GM21529 (cell line): ENCODE measurements around the gene RAB27A.
"Not testable (repeated sequence)": the region's sequence is repeated elsewhere in the genome, so short reads cannot be mapped to it uniquely, and the experiment has no call there.

Experiments
- ATAC-seq: cut with Tn5 transposase; IDR thresholded peaks from one replicate; pipeline ENCODE4 v1.9.1; 2021; ENCODE audit not compliant: unreplicated experiment

The RAB27A gene

DNA sequence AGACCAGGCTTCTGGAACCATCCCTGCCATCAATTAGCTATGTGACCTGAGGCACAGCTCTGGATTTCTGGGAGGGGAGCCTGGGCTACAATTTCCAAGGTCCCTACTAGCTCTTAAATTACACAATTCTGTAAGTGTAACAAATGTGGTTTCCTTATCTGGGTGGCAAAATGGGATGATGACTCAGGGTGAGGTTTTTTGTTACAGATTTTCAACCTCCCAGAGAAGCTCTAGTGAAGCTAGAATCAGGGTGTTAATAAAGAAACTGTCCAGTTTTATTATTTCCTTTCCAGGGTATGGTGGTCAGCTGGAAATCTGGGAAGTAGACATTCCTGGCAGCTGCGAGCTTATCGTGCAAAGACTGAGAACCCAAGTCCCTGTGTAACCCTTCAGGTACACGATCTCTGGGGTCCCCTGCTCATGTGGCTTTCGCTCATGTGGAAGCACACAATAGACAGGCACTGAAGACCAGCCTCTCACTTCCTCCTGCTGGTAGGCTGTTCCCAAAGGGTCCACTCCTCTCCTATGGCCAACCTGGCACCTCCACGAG, 7.3 kb downstream of the RAB27A start:
- no peak for ATAC-seq

DNA sequence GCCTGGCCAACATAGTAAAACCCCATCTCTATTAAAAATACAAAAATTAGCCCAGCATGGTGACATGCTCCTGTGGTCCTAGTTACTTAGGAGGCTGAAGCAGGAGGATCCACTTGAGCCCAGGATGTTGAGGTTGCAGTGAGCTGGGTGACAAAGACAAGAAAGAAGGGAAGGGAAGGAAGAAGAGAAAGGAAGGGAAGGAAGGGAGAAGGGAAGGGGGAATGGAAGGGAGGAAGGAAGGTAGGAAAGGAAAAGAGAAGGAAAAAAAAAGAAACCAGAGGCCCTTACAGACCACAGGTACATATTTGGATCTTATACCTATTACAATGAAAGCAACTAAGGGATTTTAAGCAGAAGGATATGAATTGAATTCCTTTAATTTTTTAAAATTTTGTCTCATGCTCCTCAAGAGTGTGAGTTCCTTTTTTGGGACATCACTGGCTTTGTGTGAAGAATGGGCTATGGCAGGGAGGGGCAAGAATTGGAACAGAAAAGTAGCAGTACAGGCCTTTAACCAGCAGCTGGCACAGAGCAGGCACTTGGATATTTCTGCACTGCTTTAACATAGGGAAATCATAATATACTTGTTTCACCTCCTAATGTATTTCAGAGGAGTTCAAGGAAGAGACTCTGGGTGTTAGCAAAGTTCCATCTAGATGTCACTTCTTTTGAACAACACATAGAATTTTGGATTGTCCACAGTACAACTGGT, 7.9 kb downstream of the RAB27A start:
- no peak for ATAC-seq

DNA sequence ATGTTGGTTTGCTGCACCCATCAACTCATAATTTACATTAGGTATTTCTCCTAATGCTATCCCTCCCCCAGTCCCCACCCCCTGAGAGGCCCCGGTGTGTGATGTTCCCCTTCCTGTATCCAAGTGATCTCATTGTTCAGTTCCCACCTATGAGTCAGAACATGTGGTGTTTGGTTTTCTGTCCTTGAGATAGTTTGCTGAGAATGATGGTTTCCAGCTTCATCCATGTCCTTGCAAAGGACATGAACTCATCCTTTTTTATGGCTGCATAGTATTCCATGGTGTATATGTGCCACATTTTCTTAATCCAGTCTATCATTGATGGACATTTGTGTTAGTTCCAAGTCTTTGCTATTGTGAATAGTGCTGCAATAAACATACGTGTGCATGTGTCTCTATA, 9.0 kb downstream of the RAB27A start:
- not testable (repeated sequence) for ATAC-seq

DNA sequence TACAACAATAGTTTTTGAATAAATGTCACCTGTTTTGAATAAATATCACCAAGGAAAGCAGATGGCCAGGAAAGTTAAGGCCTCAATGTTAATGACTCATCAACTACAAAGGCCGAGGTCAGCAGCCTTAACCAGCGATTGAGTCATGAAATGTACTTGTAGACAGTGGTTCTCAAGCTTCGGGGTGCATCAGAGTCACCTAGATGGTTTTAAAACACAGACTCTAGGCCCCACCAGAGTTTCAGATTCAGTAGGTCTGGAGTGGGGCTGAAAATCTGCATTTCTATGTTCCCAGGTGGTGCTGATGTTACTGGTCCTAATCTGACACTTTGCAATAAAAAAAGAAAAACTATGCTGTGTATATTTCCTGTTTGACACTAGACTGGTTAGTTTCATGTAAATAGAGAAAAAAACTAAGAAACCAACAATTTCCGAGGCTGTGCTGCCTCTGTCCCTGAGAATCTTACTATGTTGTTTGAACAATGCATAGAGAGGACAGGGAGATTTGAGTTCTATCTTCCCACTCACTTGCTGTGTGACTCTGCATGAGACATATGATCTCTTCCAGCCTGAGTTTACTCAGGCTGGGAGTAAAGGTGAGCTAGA, 9.8 kb downstream of the RAB27A start:
- ATAC-seq = peak; percentile 88

DNA sequence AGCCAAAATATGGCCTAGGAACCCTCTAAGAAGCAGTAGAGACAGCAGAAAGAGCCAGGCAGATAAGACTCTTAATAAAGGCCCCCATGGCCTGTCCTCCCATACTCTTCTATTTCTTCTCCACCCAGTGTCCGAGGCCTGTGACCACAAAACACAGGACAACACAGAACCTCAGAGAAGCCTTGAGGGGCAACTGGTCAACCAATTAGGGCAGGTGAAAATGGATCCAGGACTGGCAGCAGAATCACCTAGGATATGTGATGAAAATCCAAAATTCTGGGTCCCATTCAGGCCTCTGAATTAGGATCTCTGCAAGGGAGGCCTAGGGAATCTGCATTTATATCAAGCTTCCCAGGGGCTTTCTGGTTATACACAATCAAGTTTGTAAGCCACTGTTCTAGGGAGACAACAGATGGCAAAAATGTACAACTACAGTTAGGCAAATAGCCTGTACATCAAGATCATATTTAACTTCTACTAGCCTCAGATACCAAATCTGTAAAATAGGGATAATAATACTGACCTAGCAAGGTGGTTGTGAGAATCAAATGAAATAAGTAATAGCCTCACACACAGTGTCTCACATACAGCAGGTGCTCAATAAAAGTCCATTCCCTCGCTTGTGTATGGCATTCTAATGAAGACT, 10.4 kb downstream of the RAB27A start:
- no peak for ATAC-seq

DNA sequence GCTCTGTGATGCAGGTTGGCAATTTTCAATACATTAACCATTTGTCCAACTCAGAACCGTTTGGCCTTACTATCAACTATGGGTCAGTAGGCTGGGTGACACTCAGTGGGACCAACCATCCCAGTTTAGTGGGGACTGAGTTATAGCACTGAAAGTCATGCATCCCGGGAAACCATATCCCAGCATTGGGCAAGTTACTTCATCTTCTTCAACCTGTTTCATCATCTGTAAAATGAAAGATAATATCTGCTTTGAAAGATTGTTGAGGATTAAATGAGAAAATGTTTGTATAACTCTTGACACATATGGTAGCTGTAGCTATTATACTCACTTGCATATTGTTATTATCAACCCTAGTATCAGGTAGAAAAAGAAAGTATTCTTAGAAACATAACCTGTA, 11.9 kb downstream of the RAB27A start:
- no peak for ATAC-seq

DNA sequence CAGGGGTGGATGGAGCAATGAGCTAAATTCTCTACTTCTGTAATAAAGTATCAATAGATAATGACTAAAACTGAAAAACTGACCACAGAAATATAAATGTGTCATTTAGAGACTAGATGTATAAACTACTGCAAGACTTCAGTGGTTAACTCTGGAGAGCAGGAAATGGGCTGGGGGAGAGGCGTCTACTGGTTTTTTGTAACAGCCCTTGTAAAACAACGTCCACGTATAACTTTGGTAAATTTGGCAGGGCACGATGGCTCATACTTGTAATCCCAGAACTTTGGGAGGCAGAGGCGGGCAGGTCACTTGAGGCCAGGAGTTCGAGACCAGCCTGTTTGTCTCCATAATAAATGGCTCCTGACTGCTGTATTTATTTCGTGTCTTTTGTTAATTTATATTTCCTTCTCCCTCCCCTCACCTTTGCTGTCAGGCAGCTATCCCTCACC, 12.5 kb downstream of the RAB27A start:
- peak; percentile 50 for ATAC-seq

DNA sequence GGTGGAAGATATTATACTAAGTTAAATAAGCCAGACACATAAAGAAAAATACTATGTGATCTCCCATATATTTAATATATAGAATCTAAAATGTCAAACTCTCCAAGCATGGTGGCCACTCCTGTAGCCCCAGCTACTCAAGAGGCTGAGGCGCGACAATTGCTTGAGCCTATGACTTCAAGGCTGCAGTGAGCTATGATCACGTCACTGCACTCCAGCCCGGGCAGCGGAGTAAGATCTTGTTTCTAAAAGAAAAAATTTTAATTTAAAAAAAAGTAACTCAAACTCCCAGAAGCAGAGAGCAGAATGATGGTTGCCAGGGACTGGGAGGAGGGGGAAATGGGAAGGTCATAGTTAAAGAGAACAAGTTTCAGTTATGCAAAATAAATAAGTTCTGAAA, 13.3 kb downstream of the RAB27A start:
- no peak for ATAC-seq

DNA sequence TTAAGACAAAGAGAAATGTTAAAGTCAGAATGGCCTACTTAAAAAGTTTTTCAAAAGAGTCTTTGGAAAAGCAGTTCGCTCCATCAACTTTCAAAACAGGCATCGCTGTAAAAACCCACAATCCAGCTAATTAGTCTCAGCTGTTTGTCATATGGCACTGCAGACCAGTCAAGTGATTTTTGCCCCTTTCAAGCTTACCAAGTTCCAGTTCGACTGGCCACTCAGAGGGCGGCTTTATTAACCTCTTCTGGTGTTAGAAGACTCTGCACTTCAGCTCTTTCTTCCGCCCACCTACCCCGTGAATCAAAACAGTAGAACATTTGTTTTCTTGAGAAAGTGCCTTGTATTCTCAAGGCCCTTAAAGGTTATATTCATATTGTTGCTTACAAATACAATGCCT, 19.3 kb downstream of the RAB27A start:
- no peak for ATAC-seq

DNA sequence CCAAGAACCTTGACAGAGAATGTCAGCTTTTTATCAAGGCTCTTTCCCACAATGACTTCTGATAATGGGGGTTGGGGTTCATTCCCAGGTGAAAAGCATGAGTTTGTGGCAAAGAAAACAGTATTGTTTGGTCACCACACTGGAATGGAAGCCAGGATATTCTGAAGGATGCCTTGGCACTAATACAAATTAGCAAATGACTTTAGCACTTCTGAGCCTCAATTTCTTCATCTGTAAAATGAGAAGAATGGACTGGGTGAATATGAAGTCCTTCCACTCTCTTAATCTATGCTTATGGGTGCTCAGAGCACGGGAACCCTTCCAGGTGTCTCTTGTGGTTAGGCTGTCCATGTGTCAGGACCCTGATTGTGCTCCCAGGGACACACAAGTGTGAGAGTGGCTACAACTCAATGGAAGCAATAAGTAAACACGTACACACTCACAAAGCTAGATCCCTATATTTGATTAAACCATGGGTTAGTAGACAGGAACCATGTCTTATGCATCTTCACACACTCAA, 21.4 kb downstream of the RAB27A start:
- no peak for ATAC-seq

DNA sequence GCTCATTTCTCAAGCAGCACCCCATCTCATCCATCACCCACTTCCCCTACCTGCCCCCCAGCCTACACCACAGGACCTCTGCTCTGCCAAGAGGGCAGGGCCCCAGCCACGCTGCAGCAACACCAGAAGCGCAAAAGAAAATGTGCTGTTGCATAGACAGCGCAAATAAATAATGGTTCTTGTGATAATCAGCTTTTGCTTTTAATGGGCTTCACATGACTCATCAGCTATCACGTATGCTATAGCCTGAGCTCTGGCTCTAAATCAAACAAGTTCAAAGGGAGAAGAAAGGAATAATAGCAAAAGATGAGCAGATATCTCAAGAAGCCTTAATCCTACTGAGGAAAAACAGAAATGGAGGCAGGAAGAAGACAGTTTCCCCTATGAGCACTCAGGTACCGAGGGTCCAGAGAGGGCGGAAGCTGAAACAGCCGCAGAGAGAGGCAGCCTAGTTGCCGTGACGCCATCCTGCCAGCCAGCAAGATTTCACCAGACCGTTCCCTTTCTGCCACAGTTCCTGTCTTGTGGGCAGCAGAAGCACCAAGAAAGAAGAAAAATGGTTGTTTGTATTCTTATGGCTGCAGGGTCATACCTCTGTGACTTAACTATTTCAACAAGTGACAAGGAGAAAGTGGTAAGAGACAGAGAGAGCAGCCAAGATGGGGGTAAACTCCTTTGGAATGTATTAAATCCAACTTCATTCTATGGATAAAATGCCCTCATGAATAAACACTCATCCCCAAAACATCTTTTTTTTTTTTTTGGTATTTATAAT, 22.0 kb downstream of the RAB27A start:
- ATAC-seq = peak; percentile 91

DNA sequence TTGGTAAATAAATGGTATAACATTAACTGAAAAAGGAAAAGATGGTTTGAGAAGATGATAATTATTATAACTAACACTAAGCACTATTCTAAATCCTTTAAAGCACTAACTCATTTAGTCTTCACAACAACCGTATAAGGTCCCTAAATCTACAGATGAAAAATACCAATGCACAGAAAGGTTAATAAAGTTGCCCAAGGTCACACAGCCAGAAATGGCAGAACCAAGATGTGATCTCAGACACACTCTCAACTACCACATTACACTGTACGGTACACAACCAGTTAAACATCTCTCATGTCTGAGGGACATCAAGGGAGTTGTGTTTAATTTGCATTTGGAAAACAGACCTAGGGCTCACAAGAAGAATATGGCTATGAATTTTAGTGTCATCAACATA, 23.1 kb downstream of the RAB27A start:
- ATAC-seq = no peak

DNA sequence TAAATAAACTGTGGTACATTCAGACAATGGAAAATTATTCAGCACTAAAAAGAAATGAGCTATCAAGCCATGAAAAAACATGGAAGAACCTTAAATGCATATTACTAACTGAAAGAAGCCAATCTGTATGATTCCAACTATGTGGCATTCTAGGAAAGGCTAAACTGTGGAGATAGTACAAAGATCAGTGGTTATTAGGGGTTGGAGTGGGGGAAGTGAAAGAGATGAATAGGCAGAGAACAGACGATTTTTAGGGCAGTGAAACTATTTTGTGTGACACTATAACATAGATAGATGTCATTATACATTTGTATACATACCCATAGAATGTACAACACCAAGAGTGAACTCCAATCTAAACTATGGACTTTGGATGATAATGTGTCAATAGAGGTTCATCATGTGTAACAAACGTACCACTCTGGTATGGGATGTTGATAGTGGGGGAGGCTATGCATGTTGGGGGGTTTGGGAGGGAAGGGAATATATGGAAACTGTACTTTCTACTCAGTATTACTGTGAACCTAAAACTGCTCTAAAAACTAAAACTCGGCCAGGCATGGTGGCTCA, 29.0 kb downstream of the RAB27A start:
- ATAC-seq = no peak

DNA sequence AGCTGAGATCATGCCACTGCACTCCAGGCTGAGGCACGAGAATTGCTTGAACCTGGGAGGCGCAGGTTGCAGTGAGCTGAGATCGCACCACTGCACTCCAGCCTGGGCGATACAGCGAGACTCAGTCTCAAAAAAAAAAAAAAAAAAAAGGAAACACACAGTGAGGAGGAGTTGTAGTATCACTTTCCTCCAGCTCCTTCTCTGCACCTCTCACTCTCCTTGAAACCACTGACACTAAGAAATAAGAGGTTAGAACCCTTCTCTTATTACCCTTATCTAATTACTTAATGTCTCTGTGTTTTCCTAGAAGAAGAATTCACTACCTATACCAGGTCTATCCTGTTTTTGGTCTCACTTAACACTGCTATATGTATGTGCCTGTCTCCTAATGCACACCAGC, 31.7 kb downstream of the RAB27A start:
- no peak for ATAC-seq

DNA sequence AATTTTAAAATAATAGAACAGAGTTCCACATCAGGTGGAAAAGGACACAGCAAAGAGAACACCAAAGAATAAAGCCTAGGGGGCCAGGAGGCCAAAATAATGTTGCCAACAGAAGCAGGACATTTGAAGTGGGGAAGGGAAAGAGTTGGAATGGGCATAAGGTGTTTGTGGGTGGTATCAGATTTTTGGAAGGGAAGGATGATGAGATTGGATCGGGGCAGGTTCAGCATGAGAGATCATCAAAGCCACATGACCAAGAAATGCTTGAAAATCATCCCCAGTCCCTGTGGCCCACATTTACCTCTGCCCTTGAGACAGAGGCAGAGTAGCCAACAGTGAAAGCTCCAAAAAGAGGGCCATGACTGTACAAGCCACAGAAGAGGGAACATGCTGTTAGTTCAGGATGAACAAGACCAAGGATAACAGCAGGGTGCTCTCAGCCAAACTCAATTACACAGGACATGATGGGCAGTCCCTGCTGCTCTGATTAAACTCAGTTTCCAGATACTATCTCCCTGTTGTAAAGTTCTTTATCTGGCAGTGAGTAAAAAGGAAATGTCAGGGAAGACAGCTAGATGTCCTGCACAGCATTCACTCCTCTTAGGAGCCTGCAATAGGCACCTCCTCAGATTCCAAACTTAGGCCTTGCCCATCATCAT, 32.5 kb downstream of the RAB27A start:
- ATAC-seq = no peak

DNA sequence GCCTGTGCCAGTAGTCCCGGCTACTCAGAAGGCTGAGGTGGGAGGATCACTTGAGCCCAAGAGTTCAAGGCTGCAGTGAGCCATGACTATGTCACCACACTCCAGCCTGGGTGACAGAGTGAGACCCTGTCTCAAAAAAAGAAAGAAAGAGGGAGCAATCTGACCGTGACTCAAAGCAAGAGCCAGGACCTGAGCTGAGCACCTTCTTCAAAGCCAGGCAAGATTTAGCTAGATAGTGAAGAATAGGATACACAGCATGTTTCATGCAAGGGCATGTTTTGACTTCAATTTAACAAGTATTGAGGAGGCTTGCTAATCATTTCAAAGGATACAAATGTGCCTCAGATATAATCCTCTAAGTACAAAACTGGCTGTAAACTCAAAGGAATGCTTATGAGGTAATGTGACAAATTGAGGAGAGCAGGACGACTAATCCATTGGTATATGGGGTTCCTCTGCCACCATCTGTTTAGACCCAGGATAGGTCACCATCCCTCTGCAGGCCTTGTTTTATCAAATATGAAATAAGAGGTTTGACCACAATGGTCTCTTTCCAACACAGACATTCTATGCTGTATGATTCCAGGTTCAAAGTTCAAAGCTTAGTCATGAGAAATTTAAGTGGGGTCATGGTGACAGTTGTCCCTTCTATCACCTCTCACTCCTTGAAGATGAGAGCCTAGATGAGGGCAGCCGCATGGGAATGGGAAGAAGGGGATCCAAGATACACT, 33.2 kb downstream of the RAB27A start:
- ATAC-seq = no peak

DNA sequence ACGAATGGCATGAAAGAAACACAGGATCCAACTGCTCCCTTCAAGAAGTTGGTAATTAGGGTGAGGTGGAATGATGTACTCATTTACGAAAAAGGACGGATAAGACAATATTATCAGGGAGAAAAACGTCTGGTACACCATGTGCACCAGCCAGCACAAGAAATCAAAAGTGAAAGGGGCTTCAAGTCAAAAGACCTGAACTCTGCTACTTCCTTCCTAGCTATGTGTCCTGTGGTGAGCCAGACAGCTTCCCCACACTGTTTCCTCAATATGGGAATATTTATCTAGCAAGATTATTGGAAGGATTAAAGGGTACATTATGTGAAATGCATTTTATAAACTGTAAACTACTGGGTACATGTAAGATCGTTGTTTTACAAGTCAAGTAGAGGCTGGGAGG, 33.9 kb downstream of the RAB27A start:
- ATAC-seq = no peak

DNA sequence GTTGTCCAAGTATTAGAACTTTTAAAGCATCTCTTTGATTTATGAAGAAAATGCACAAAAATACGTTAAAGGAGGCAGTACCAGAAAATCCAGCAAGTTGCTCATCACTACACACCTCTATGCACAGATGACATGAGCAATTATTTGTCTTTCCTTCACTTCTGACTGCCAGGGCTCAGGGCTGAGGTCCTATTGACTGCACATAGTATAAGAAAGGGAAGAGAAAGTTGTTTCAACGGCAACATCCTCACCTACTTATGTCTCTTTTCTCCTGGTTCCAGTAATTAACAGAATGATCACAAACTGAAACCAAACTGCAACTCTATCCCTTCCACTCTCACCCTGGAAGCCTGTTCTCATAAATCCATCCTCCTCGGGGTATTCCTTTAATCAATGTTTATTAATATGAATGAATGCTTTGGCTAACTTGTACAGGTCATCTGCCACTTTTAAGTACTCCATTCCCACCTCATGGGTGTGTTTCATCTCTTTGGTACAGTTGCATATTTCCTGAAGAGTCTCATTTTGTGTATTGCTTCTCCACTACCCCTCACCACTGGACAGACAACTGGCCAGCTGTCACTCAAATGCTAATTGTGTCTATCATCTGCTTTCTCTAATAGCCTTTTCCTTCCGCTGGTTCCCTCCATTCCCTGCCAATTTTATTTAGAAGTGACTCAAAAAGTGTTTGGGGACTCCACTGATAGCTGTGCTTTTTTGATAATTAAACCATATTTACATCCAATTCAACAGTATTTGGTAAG, 34.5 kb downstream of the RAB27A start:
- peak; percentile 51 for ATAC-seq

DNA sequence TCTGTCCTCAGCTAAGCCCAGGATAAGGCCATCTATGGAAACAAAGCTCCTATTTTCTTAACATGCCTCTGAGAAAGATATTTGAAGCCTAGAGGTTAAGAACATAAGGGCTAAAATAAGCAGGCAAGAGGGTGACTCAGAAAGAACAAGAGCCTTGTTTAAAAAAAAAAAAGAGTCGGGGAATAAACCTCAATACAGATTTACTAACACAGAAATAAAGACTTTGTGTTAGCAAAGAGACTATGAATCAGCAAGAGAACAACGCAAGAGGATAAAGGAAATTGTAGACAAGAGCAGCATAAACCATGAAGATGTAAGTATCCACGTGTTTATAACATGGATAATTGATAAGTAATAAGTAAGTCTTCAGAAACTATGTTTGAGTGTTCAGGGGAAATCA, 36.0 kb downstream of the RAB27A start:
- ATAC-seq = no peak
